Amniotic stem cell (primary cell): ENCODE results near the gene SLC15A4.
"Not testable (repeated sequence)": the region's sequence is repeated elsewhere in the genome, so short reads cannot be mapped to it uniquely, and the experiment has no call there.

Experiments
- DNase-seq: peaks from one replicate; lab custom pipeline; 2025; lab: John Stamatoyannopoulos, UW

SLC15A4 gene

GRCh38 chr12:128814411-128815261 lies 9.1 kb downstream of the SLC15A4 start:
- DNase-seq = no peak

- DNase-seq = no peak
These were observed 9.9 kb downstream of the SLC15A4 start for GRCh38 chr12:128813883-128814282.

DNA sequence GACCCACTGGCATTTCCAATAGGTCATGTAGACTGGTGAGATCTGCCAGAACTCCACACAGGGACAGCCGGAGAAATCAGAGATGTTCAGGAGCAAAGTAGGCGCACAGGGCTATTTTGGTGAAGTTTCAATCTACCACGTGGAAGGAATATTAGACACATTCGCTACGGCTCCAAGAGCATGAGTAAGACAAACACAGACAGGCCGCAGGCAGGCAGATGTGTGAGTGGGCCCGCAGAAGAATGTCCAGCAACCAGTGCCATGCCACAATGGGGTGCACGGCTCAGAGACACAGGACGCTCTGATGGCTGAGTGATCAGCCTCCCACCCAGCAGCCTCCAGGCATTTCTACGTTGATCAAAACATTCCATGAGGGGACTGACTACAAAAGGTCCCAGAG lies 10.4 kb downstream of the SLC15A4 start:
- DNase-seq = no peak

DNA sequence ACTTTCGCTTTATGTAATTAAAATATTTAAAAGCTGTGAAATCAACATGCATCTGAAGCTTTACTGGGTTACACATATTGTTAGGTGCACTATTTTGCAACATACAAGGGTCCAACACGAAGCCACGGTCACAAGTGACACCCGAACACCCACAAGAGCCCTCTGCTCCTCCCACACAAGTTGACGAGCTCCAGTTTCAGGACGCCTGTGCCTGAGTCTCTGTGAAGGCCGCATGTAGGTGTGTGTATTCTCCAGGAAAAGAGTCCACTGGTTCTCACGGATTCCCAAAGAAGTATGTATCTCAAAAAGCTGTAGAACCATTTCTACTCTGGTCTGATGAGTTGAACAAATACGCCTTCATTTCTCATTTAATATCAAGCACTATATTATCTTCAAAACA lies 12.0 kb downstream of the SLC15A4 start:
- no peak for DNase-seq

GRCh38 chr12:128810182-128811127 lies 13.3 kb downstream of the SLC15A4 start:
- no peak for DNase-seq

- no peak for DNase-seq
These were observed 15.1 kb downstream of the SLC15A4 start for GRCh38 chr12:128808651-128809050.

GRCh38 chr12:128807161-128807724 lies 16.5 kb downstream of the SLC15A4 start:
- no peak for DNase-seq

DNA sequence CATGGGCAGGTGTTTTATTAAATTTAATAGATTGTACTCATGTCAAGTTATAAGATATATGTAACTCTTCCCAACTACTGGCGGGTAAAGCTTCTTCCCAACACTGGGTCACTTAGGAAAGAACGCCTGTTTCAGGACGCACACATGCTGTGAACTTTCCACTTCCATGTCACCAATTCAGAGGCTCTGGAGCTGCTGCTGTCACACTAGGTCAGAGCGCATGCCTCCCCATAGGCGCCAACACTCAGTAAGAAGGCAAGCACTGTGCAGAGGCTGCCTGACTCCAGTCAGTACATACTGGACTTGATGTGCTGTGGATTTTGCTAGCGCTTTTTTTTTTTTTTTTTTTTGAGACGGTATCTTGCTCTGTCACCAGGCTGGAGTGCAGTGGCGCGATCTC lies 17.2 kb downstream of the SLC15A4 start:
- DNase-seq = no peak

DNA sequence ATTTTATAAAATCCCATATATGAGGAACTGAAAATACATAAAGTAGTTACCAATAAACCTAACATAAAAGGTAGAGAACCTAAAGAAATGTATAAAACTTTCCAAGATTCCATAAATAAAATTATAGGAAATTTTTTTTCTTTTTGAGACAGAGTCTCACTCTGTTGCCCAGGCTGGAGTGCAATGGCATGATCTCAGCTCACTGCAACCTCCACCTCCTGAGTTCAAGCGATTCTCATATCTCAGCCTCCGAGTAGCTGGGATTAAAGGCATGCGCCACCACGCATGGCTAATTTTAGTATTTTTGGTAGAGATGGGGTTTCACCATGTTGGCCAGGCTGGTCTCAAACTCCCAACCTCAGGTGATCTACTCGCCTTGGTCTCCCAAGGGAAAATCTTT lies 18.4 kb downstream of the SLC15A4 start:
- not testable (repeated sequence) for DNase-seq

DNA sequence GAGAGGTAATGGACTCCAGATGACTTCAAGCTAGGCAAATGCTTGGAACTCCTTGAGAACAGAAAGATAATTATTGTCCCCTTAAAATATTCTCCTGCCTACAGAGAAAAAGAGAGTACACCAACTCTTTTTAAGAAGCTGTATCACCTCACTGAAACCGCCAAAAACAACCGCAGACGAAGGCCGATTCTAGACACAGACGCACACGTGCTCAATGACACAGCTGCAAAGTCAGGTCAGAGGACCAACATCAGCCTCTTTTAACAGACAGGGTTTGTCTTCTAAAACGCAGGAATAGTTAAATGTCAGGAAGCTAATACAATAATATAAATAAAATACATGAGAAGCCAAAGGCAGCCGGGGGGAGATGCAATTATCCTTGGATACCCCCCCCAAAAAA lies 19.0 kb downstream of the SLC15A4 start:
- DNase-seq = no peak

GRCh38 chr12:128803788-128804187 lies 20.0 kb downstream of the SLC15A4 start:
- DNase-seq = no peak

DNA sequence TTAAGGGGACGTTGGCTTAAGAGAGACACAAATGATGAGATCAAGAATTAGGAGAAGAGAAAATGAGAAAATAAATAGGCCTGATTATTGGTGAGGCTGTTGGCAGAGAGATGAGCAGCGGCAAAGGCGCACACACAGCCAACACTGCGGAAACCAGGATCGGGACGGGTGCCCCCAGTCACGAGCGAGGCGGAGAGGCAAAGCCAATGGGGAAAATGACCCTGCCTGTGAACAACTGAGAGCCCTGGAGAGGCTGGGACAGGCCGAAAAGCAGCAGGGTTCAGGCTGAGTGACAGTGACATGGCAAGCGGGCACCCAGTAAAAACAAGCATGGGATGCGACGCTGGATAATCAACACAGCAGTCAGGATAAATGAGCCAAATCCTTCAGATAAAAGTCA lies 21.0 kb downstream of the SLC15A4 start:
- DNase-seq = no peak

- peak; percentile 8 for DNase-seq
These were observed 21.8 kb downstream of the SLC15A4 start for GRCh38 chr12:128801879-128802391.

- DNase-seq = no peak
These were observed 23.2 kb downstream of the SLC15A4 start for GRCh38 chr12:128800606-128801005.

GRCh38 chr12:128798571-128799341 lies 25.0 kb downstream of the SLC15A4 start:
- no peak for DNase-seq

DNA sequence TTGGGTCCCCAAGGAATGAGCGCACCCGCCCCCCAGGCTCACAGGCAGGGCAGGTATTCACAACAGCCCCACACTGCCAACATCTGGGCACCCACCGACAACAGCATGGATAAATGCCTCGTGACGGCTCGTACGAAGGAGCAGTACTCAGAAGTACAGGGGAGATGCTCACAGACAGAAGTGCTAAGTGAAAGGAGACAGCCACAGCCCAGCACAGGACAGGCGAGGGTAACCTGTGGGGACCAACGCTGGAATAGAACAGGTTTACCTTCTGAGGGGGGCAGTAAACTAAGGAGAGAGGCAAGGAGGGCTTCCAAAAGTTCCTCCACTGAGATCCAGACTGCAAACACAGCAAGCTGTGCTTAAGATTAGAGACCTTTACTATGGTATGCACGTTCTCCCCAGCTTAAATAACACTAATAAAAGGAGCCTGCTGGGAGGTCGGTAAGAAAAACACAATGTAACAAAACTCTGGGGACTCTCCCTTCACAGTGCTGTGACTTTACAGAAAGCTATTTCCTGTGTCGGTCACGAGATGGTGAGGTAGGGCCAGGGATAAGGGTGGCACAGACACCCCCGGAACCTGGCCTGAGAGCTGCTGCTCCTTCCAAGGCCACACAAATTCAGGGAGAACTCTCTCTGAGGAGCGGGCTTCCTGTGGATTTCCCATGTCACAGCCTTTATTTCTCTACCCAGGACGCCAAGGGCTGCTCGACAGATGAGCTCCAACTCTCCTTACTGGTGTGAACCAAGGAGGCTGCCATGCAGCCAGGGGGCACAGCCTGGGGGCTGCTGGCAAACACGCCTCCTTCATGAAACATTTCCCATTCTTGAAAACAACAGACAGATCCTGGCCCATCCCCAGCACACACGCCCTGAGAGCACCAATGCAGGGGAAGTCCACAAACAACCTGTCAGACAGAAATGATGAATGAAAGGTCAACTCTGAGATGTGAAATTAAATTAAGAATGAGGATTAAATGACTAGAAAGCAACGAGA lies 26.3 kb downstream of the SLC15A4 start:
- no peak for DNase-seq

DNA sequence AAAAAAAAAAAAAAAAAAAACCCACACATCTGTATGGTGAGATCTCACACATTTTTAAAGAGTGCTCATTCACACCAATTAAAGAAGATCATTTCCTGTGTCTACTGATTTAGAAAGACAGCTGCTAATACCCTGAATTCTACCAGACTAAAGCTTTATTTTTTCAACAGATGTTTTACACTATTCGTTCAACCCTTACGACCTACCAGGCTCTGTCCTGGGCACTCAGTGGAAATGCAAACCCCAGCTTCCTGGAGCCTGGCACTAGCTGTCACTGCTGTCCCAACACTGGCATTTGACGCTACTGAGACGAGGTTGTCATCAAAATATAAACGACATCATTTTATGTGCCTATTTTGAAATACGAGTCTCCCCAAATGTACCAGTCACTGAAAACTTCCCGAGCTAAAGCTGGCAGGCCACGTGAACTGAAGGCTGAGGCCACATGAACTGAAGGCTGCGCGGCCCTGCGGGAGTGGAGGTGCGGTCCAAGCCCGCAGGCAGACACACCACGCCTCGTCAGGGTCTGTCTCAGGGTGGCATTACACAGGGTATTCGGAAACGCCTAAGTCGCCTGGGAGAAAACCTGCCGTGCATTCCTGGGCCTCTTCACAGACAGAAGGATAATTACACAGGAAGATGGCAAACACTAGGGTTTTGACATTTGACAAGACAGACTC lies 27.2 kb downstream of the SLC15A4 start:
- DNase-seq = no peak

DNA sequence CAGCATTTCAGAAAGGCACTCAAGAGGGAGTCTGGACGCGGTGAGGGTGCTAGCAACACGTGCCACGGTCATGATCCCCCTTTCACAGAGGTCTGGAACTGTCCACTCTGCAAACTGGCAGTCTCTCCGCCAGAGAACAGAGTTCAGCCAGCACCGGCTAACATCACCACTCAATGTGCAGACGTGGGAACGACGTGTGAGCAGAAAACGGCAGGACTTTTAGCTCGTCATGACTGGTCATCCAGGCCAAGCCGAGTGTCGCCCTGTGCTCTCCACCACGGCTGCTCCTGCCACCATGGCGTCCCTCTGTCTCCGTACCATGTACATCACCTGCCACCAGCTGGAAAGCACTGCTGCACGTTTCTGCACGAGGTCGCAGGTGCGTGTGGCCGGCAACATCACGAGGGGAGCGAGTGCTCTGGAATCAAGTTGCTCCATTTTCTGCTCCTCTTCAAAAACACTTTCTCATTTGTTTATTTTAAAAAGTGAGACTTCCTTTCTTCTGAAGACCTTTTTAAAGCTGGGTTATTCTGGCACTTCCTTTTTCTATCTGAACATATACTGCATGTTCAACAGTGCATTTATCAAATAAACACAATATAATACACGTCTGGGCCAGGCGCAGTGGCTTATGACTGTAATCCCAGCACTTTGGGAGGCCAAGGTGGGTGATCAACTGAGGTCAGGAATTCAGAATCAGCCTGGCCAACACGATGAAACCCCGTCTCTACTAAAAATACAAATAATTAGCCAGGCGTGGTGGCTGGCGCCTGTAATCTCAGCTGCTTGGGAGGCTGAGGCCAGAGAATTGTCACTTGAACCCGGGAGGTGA lies 28.0 kb downstream of the SLC15A4 start:
- DNase-seq = no peak
